DMS 273 treated with DMSO at 0.1 percent for 48 hours (cell line): Measurements from ENCODE around the gene RNF186.
"Not testable (repeated sequence)": the region's sequence is repeated elsewhere in the genome, so short reads cannot be mapped to it uniquely, and the experiment has no call there.

Experiments
- DNase-seq: peaks from one replicate; lab custom pipeline; 2025; lab: John Stamatoyannopoulos, UW

RNF186 gene

DNA sequence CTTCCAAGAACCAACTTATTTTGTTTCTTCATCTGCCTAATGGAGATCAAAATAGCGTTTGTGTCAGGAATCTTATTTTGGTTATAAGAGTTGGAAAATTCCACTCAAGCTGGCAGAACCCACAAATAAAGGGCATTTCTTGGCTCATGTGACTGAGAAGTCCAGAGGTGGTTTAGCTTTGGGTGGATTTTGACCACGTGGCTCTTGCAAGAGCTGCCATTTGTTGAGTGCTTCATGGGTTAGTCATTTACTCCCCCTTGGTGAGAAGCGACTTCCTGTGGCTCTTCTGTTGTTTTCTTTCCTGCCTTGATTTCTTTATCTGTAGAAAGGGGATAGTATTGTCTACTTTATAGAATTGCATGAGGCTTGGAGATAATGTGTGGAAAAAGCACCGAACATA lies 9.5 kb upstream of the RNF186 start:
- DNase-seq, result no peak

DNA sequence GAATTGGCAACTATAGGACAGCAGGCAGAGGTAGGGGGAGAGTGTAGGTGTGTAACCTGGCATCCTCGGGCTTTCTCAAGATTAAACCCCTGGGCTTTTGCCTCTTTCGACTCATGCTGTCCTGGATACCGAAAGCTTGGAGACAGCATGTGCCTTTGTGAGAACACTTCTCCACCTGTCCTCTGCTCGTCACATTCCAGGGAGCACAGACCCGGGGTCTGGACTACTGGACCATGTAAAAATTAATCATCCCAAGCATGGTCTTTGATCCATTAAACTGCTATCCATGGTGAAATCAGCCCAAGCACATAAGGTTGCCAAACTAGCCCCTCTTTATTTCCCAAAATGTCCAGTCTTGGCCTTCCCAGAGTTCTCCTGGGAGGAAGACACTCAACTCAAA lies 9.0 kb upstream of the RNF186 start:
- no peak for DNase-seq

DNA sequence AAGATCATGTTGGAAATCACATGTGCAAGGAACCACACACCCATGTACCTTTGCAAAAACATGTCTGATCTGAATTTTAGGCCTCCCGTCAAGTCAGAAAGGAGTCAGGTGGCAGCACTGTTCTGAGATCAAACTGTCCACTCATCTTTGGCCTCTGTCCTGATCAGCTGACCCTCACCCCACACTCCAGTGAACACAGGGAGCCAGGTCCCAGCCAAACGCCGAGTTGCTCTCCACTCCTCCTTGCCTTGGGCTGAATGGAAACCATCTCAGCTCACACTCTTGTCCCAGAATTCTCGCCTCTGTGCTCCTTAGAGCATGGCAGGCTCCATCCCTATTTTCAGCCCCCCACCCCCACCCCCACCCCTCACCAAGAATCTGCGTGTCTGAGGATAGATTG lies 4.6 kb upstream of the RNF186 start:
- no peak for DNase-seq

DNA sequence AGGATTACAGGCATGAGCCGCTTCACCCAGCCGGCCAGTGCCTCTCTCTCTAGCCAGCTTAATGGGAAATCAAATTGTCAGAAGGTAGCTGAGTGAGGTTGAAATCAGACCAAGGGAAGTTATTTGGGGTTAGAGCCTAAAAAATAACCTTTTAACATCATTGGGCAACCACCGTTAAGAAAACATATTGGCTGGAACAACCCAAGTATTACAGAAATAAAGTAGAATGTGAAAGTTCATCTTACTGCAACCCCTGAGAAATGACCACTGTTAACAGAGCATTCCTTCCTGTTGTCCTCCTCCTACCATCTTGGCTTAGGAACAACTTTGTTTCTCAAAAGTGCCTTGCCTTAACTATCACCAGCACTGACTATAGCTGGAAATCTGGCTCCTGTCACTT lies 3.2 kb upstream of the RNF186 start:
- DNase-seq, result no peak

DNA sequence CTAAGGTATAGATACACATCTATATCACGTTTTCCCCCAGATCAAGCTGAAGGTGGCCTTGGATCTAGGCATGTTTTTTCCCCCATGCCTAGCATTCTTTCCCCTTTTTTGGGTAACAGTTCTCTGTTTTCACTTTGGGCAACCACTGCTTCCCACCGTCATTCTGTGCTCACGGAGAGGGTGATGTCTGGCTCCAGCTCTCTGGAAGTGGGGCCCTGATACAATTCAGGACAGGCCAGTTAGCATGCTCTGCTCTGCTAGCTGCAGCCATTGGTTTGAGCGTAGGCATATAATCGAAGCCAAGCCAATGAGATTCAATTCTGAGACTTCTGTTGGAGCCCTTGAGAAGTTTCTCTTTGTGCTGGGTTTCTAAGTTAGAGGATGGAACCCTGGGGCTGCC lies 2.1 kb upstream of the RNF186 start:
- DNase-seq, result no peak

DNA sequence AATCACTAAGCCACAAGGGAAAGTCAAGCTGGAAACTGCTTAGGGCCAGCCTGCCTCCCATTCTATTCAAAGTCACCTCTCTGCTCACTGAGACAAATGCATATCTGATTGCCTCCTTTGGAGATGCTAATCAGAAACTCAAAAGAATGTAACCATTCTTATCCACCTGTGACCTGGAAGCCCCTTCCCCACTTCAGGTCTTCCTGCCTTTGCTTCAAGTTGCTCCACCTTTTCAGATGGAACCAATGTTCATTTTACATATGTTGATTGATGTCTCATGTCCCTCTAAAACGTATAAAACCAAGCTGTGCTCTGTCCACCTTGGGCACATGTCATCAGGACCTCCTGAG lies 1.6 kb upstream of the RNF186 start:
- DNase-seq, result not testable (repeated sequence)

DNA sequence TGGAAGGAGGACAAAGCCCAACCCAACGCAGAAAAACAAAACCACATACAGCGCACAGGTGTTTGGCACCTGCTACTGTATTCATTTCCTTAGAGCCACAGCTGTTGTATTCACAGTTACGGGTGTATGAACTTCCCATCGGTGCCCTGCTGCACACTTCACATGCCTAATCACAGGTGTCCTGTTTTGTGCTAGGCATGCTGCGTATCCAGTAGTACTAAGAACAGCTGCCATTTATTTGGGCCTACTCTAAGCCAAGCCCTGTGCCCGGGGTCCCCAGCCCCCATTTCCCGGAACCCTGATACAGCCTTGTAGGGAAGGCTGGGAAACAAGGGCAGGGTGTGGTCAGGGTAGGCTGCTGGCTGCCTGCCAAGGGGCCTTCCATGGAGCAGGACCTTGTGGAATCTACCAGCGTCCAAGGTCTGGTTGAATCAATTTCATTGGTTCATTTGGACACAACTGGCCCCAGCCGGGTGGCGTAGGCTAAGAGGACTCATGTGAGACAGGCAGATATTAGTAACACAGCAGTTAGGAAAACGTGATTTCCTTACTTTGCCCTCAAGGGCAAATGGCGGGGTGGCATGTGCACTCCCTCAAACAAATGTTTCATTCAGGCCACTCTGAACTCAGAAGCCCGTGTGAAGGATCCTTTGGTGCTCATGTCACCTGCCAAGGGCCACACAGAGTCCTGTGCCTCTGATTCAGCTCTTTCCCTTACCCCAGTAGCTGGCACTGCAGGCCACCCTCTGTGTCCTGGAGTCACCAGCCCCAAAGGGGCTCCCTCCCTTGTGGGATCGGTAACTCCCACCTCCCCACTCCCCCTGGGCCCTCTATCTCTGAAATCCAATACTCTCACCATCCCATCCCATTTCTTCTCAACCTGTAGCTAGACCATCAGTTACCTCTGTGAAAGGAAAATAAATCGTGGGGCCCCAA lies 986 bp upstream of the RNF186 start:
- no peak for DNase-seq

DNA sequence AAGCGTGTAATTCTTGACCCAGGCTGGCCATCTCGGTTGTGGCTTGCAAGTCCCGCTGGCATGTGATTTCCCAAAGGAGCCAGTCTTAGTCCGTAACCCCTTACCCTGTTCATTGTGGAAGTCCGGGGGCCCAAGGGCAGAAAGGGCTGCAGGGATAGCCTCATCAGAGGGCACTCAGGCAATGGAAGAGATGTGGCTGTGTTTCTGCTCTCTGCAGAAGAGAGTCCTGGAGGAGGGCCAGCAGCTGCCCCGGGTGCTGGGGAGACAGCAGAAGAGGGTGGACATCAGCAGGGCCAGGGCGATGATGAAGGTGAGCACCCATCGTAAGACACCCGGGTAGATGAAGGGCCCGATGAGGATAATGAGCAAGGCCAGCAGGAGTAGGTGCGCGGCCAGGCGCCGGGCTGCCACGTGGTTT lies 830 bp downstream of the RNF186 start:
- no peak for DNase-seq

DNA sequence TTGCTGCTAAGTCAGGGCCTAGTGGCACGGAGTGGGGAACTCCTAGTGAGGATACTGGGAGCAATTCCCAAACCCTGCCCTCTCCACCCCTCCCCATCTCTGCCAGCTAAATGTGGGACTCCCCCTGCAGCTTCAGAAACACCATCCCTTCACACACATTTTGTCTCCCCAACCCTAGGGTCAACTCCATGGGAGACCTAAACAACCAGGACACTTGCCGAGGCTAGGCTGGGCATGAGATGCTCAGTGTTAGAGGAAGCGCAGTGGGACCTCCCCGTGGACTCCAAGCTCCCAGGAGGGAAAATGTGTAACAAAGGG lies 1.5 kb downstream of the RNF186 start:
- no peak for DNase-seq

DNA sequence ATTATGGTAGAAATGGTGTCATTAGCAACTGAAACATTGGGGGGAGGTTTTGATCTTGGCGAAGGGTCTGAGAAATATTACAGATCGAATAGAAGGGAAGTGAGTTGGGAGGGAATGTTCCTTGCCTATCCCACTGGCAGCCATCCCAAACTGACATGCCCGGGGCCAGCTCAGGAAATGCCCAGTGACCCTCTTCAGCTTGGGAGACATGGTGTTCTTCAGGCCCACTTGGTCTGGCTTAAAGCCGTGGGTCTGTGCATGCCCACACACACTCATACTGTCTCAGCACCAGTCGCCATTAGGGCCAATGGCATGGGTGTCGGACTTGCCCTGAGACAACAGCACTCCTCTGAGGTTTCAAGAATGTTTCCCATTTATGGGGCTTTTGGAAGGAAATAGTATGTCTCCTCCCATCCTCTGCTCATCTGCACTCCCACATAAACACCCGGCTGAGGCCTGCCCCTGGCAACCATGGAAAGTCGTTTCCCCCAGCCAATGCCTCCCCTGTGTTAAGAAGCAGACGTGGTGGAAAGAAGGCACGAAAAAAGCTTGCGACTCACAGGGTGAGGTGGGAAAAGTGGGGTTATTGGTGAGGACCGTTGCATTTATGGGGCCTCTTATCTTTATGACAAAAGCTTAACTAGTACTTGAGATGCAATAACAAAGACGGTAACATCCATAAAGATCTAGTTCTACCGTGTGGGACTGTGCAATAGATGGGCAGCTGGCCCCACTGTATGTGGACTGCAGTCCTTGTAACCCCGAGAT lies 2.0 kb downstream of the RNF186 start:
- DNase-seq, result no peak

DNA sequence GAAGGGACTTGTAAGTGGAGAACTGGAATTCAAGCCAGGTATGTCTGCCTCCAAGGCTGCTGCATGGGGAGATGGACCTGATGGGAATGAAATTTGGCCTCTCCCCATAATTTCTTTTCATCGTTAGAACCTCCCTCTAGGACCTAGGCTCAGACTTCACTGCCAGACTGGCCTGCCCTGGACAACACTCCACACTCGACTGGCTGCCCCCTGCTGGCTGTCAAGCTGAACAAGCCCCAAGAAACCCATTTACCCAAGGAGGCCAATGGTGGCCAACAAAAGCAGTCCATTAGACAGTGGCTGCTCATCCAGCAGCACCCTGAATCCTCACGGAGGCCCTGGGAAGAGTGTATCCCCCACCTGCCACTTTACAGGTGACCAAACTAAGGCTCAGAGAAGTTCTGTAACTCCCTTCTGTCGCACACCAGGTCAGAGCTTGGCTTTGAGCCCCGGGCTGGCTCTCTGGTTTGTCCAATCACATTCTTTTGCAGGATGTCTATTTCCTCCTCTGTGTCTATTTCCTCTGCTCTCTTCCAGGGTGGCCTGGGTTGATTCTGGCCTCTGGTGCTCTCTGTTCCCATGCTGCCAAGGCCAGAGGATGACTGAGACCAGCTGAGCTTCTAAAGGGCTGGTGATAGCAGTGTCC lies 3.8 kb downstream of the RNF186 start:
- DNase-seq, result no peak

DNA sequence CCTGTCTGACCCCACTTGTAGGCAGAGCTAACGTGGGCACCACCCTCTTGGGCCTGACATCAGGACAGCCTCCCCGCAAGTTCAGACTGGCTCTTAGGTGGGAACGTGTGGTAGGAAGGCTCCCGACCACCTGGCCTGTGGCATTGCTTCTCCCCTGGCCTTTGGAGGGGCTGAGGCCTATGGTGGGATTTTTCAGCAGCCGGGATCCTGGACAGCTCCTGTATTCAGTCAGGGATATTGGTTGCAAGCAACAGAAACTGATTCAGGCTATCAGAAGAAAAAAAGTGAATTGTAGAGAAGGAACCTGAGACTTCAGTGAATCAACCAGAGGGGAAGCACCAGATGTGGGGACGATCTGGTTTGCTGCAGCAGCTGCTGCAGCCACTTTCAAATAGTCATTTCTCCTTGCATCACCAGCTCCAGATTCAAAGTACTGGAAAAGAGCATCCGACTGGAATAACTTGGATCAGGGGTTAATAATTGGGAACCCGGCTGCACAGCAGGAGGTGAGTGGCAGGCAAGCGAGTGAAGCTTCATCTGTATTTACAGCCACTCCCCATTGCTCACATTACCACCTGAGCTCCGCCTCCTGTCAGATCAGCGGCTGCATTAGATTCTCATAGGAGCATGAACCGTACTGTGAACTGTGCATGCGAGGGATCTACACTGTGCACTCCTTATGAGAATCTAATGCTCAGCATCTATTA lies 5.9 kb downstream of the RNF186 start:
- peak; percentile 33 for DNase-seq

DNA sequence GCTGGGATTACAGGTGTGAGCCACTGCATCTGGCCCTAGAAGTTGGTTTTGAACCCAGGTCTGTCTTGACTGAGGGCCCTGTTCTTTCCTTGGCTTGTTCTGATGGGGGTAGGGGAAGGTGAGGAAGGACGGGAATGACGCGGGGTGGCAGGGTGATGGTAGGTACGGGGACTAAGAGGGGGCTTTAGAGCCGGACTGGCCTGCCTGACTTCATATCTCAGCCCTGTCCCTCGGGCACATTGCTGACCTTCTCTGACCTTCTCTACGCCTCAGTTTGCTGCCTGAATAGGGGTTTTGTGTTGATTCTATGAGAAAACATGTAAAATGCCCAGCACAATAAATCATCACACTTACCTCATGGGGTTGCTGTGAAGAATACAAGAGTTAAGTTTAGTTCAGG lies 6.7 kb downstream of the RNF186 start:
- no peak for DNase-seq

DNA sequence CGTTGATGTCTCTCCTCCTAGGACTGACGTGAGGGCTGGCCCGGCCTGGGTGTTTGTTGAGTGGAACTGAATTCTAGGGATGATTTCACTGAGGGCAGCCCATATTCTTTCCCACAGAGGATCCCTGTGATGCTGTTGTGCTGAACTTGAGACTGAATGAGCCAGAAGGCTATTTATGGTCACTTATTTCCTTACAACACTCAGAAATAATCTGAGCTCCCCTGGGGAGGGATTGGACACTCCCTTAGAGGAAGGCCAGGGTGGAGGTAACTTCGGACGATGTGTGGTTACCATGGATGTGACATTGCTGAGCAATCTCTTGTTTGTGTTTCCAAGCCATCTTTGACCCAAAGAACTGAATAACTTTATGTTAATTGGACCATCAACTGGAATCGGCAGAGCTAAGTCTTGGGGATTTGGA lies 10.2 kb downstream of the RNF186 start:
- DNase-seq, result no peak

DNA sequence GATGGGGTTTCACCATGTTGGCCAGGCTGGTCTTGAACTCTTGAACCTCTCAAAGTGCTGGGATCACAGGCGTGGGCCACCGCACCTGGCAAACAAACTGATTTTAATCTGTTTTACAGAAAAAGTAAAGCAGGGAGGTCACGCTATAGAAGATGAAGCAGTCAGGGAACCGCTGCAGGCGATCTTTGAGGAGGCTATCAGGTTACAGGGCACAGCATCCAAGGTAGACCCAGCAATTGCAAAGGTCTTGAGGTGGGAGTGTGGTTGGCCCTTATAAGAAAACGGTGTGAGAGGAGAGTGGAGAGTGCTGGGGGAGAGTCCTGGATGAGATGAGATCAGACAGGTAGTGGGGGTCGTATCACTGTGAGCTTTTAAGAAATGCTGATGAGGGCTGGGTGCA lies 12.8 kb downstream of the RNF186 start:
- DNase-seq, result no peak

DNA sequence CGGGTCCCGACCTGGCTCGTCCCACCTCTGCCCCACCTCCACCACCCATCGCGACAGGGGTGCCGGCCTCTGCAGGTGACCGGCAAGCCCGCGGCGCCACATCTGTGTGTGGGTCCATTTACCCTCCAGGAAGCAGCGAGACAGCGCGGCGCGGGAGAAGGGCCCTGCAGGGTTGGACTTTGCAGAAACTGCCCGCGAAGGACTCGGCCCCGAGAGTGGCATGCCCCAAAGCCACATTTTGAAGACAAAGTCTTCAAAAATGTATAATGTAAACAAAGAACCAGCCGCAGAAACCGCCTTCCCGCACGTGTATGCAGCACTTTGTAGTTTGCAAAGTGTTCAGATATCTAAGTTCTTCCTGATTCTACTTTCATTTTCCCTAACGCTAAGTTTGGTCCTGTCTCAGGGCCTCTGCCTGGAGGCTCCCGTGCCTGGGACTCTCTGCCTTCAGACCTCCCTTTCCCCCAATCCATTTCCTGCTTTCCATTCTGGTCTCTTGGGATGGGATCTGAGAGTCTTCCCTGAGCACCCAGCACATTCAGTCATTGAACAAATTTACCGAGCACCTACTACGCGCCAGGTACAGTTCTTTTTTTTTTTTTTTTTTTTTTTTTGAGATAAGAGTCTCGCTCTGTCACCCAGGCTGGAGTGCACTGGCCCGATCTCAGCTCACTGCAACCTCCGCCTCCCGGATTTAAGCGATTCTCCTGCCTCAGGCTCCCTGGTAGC lies 14.8 kb downstream of the RNF186 start:
- no peak for DNase-seq

DNA sequence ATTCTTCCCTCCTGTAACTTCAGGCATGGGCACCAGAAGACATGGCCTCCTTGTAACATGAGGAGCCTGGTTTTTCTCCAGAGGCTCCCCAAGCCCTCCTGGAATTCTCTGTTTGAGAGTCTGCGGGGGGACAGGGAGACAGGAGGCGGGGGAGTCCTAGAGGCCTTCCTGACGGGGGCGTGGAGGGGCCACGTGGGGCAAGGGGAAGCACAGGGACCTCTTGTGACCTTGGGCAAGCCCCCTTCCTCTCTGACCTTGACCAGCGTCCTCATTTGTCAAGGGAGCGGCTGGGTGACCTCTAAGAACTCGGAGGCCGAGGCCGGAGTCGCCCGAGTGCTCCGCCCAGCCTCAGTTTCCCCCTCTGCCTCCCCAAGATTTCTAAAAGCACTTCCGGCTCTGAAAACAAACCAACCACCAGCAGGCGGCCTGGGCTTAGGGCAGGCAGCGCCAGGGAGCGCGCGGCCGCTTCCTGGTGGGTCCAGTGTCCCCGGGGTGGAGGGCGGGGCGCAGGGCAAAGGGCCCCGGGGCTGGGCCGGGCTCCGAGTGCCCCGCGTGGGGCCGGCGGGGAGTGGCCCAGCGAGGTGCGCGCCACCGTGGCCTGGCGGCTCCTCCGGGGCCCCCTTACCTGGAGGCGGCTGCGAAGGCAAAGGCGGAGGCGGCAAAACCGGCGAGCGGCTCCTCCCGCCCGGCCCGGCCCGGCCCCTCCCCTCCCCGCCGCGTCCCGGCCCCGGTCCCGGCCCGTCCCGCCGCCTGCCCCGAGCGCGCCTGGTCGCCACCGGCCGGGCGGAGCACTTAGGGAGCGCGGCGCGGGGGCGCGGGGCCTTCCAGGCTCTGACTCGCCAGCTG lies 15.6 kb downstream of the RNF186 start, which contains the start of gene TMCO4:
Gene TMCO4, minus strand, starts transcription at position 687 of the 846 bp plus-strand sequence. CDS start 19,158 bp downstream, outside the sequence.
- no peak for DNase-seq

DNA sequence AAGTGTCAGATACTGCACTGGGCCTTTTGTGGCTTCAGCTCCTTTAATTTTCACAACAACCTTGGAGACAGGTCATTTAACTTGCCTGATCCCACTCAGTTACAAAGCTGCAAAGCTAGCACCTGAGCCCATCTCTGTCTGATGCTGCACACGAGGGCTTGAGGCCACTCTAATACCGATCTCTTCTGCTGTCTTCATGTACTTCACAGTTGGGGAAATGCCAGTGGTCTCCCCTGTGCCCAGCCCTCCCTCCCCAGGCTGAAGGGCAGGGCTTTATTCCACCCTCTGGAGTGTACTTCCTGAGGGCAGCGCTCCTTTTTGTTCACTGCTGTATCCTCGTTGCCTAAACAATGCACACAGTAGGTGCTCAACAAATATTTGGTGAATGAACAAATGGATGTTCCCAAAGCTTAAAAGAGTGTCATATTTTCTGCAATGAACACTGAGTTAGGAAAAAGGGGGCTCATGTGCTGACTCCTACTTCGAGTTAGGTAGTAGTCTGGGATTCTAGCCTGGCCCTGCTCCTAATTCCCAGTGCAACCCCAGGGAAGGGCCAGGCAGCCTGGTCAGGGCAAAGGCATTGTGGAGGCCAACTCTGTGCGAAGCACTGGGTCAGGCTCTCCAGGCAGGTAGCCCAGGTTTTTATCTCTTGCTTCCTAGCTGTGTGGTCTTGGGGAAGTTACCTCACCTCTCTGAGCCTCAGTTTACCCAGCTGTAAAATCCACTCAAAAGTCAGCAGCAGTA lies 16.4 kb downstream of the RNF186 start:
- DNase-seq, result no peak

DNA sequence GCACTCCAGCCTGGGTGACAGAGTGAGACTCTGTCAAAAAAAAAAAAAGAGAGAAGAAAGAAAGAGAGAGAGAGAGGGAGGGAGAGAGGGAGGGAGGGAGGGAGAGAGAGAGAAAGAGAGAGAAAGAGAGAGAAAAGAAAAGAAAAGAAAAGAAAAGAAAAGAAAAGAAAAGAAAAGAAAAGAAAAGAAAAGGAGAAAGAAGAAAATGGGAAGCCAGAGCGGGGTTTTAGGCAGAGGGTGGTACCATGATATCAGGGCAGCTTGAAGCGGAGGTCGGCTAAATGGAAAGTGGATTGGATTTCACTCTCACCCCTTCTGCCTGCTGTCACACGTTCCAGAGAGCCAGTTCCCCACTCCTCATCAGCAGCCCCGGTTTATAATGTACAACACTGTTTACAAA lies 17.3 kb downstream of the RNF186 start:
- DNase-seq, result no peak

DNA sequence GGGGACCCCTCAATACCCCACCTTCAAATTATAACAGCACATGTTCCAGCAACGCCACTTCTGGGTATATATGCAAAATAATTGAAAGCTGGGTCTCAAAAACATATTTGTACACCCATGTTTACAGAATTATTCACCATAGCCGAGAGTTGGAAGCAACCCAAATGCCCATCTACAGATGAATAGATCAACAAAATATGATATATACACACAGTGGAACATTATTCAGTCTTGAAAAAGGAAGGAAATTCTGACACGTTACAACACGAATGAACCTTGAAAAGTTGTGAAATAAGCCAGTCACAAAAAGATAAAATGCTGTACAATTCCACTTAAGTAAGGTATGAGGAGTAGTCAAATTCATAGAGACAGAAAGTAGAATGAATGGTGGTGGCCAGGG lies 20.5 kb downstream of the RNF186 start:
- no peak for DNase-seq
